Globus pallidus (tissue), 1 donor: ENCODE measurements around the gene C1orf74.

ENCODE experiments used
- DNase-seq: peaks from one replicate; pipeline ENCODE4 v3.0.0-alpha.2; 2015; ENCODE audit warnings: low spot score

C1orf74 gene

GRCh38 chr1:209770636-209771415 lies 13.5 kb downstream of the C1orf74 start:
- no peak for DNase-seq

- no peak for DNase-seq
Observed at GRCh38 chr1:209769971-209770370, 14.4 kb downstream of the C1orf74 start.

GRCh38 chr1:209769171-209769904 lies 15.0 kb downstream of the C1orf74 start:
- peak; percentile 49 for DNase-seq

- DNase-seq = no peak
Observed at GRCh38 chr1:209768354-209768774, 16.0 kb downstream of the C1orf74 start.

- DNase-seq = no peak
Observed at GRCh38 chr1:209767706-209768105, 16.7 kb downstream of the C1orf74 start.

- no peak for DNase-seq
Observed at GRCh38 chr1:209767096-209767495, 17.3 kb downstream of the C1orf74 start.

DNA sequence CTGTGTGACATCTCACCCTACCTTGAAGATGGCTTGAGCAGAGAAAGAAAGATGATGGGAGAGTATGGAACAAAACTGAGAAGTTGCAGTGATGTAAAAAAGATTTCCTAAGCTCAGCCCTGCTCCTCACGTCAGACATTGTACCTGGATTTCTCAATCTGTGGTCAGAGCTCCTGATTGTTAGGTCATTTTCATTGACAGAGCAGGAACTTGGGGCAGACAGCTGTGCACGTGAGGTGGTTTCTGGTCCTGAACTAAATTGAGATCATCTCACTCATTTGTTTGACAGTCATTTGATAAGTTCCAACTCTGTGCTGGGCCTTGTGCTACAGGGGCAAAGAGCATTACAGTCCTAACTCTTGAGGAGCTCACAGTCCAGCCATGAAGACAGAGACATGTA lies 18.3 kb downstream of the C1orf74 start:
- DNase-seq = no peak

GRCh38 chr1:209761011-209761635 lies 23.2 kb downstream of the C1orf74 start:
- no peak for DNase-seq

DNA sequence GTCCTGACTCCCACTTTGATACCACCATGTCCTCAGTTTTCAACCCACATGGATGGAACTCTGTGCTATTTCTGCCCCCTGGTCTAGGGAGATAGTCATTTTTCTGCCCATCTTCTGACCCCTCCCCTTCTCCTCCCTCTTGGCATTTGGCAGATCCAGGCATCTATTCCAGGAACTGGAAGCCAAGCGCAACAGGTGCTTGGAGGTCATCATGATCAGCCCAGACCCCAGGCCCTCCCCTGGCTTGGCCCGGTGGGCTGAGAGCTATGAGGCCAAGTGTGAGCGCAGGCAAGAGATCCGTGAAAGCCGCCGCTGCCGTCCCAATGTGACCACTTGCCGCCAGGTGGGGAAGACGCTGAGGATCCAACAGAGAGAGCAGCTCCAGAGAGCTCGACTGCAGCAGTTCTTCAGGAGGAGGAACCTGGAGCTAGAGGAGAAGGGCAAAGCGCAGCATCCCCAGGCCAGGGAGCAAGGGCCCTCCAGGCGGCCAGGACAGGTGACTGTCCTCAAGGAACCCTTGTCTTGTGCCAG lies 24.5 kb downstream of the C1orf74 start:
- no peak for DNase-seq

GRCh38 chr1:209758400-209758799 lies 26.0 kb downstream of the C1orf74 start:
- DNase-seq = no peak

- DNase-seq = peak; percentile 53
Observed at GRCh38 chr1:209756615-209757445, 27.5 kb downstream of the C1orf74 start.

- peak; percentile 62 for DNase-seq
Observed at GRCh38 chr1:209755926-209756614, 28.3 kb downstream of the C1orf74 start, which contains the start of gene TRAF3IP3. Gene TRAF3IP3, plus strand, starts transcription at chr1:209756053. Its CDS starts 3,987 bp downstream, at chr1:209760040.

- no peak for DNase-seq
Observed at GRCh38 chr1:209755256-209755655, 29.1 kb downstream of the C1orf74 start.

- DNase-seq = no peak
Observed at GRCh38 chr1:209752890-209753289, 31.5 kb downstream of the C1orf74 start.

DNA sequence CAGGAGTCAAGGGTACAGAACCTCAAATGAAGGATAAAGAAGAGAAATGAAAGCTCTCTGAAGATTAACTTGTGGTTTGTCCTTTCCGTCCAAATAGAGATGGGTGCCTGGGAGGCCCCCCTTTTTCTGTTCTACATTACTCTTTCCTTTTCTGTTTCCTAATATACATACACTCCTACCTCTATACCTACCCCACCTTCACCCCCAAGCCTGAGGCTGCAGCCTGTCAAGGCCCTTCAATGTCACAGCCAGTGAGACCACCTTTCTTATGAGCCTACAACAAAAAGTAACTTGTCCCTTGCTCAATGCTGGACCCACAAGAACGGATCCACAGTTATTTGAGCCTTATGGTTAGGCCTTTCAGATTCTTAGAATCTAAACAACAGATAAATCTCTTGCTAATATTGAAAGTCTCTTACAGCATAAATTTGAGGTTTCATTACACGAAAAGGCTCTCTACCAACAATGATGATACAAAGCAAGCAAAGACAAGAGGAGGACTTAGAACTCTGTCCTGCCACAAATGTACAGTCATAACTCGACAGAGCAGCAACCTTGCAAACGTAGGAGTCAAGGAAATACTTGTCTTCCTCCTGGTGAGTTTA lies 32.6 kb downstream of the C1orf74 start:
- no peak for DNase-seq

- no peak for DNase-seq
Observed at GRCh38 chr1:209749670-209750323, 34.6 kb downstream of the C1orf74 start.

GRCh38 chr1:209749205-209749604 lies 35.2 kb downstream of the C1orf74 start:
- no peak for DNase-seq

- DNase-seq = no peak
Observed at GRCh38 chr1:209748620-209749019, 35.7 kb downstream of the C1orf74 start.

DNA sequence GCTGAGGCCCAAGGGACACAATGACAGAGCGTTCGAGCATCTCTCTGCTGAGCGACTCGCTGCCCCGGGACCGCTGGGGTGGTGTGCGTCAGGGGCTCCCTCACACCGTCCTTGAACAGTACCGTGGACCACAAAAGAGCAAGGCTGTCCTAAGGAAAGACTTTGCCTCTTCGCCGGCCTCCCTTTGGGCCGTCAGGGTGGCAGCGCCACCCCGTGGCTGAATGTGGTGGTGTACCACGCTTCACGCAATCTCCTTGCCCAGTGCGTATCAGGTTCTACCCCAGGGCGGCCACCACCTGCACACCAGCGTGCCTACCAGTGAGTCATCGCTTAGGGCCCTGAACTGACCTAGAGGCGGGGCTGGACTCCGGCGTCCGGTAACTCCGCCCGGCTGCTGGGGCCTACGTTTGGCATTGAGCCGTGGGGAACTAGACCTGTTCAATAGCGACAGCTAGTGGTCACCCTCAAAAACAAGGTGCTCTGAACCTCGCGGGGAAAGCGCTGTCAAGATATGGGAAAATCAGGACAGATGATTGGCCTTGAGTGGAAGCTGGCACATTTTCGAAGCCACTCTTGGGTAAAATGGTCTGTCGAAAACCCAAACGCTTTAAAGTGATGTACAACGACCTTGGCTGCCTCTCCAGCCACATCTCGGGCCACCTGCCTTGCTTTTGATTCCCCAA lies 36.6 kb downstream of the C1orf74 start:
- peak; percentile 84 for DNase-seq
